NCI-H226 (cell line): ENCODE data around the gene COX11.

Experiments
- DNase-seq: peaks from one replicate; pipeline ENCODE4 v3.0.0-alpha.2; 2015

COX11 gene

GRCh38 chr17:54967621-54968261, 713 bp downstream of the COX11 start:
- no peak for DNase-seq

- DNase-seq: no peak
Measured at GRCh38 chr17:54956791-54957190, 11.7 kb downstream of the COX11 start.

- DNase-seq: no peak
Measured at GRCh38 chr17:54951286-54951685, 17.2 kb downstream of the COX11 start.

GRCh38 chr17:54950116-54950515, 18.3 kb downstream of the COX11 start:
- no peak for DNase-seq

GRCh38 chr17:54948380-54948779, 20.1 kb downstream of the COX11 start:
- peak; percentile 92 for DNase-seq

GRCh38 chr17:54947396-54947795, 21.1 kb downstream of the COX11 start:
- DNase-seq: no peak

GRCh38 chr17:54945671-54946070, 22.8 kb downstream of the COX11 start:
- DNase-seq: no peak

- DNase-seq: no peak
Measured at GRCh38 chr17:54945231-54945630, 23.2 kb downstream of the COX11 start.

GRCh38 chr17:54944796-54945195, 23.7 kb downstream of the COX11 start:
- DNase-seq: no peak

- no peak for DNase-seq
Measured at GRCh38 chr17:54941285-54941684, 27.2 kb downstream of the COX11 start.

GRCh38 chr17:54937426-54937825, 31.0 kb downstream of the COX11 start:
- DNase-seq: no peak

- no peak for DNase-seq
Measured at GRCh38 chr17:54937018-54937417, 31.4 kb downstream of the COX11 start.

GRCh38 chr17:54935471-54935870, 33.0 kb downstream of the COX11 start:
- DNase-seq: no peak

GRCh38 chr17:54933921-54934320, 34.5 kb downstream of the COX11 start:
- no peak for DNase-seq

GRCh38 chr17:54932711-54933110, 35.7 kb downstream of the COX11 start:
- no peak for DNase-seq

- no peak for DNase-seq
Measured at GRCh38 chr17:54927525-54927924, 40.9 kb downstream of the COX11 start.

- no peak for DNase-seq
Measured at GRCh38 chr17:54924405-54924804, 44.0 kb downstream of the COX11 start.

- DNase-seq: no peak
Measured at GRCh38 chr17:54920819-54921218, 47.6 kb downstream of the COX11 start.

GRCh38 chr17:54919425-54919824, 49.0 kb downstream of the COX11 start:
- DNase-seq: no peak

GRCh38 chr17:54916721-54917120, 51.7 kb downstream of the COX11 start:
- DNase-seq: no peak
